CD4-positive, alpha-beta T cell treated with Interleukin-12 subunit alpha and Interleukin-12 subunit beta, for 1 hour (primary cell): ENCODE measurements around the gene UTP18.
A peak's percentile ranks its signal among the peaks of the same experiment; 100 is the strongest.
"Not testable (repeated sequence)": the region's sequence is repeated elsewhere in the genome, so short reads cannot be mapped to it uniquely, and the experiment has no call there.

Experiments used
- DNase-seq: peaks from one replicate; pipeline ENCODE4 v3.0.0-alpha.2; 2020

The UTP18 gene

DNA sequence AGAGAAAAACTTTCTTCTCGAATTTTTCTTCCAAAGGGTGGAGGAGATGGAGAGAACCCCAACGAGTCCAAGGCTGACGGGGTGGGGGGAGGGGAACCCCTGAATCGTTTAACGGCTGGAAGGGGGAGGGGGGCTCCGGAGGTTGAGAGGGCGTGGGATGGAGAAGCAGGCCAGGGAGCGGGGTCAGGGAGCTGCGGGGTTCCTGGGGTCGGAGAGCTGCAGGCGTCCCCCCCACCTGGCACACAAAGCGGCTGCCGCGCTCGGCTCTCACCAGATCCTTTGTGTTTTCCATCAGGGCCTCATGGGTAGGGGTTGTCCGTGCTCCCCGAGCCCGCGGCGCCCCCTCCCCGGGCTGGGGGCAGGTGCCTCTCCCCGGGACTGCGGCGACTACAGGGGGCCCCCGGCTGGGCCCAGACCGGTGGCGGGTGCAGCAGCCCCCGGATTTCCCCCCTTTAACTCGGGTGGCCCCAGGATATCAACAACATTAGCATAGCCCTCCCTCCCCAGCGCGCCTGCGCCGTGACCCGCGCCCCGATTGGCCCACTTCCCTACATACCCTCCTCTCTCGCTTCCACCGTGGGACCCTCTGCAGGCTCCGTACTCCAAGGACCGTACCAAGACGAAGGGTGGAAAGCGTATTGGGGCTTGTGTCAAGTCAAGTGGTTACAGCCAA, 646 bp upstream of the UTP18 start, which contains the start of gene MBTD1:
Gene MBTD1 (minus strand): TSS at position 486 of the 673 bp plus-strand sequence. CDS start 34,888 bp downstream, outside the sequence.
- peak; percentile 96 for DNase-seq

DNA sequence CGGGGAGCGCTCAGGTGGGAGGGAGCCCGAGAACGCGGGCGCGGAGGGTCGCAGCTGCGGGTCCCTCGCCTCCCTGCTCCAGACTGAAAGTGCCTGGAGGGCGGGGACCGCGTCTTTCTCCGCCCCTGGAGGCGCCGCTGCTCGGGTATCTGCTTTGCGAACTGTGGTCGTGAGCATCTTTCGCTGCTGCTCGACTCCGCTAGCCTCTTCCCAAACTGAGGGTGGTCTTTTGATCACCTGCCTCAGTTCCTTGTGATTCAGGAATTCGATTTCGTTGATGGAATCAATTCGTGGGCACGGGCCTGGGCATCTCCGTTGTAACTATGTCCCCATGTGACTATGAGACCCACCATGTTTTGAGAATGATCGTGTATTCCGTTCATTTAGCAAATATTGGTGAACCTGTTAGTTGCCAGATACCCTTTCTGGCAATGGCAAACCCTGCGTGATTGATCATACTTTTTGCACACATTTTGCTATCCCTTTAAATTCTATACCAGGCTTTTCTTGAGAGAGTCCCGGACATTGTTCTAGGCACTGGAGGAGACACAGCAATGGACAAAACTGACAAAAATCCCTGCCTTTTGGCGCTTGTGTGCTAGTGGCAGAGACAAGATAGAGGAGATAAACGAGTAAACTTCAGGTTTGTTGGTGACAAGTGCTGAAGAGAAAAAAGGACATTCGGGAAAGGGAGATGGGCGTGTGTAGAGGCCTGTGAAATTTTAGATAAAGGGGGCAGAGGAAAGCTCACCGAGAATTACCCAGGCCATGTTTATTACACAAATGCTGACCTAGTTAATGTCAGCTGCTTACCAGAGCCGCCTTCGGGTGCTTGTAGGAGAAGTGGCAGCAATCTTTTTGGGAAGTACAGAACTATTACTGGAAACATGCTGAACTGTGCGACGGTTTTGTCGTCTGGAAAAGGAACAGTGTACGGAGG, 948 bp downstream of the UTP18 start:
- DNase-seq = peak; percentile 1

DNA sequence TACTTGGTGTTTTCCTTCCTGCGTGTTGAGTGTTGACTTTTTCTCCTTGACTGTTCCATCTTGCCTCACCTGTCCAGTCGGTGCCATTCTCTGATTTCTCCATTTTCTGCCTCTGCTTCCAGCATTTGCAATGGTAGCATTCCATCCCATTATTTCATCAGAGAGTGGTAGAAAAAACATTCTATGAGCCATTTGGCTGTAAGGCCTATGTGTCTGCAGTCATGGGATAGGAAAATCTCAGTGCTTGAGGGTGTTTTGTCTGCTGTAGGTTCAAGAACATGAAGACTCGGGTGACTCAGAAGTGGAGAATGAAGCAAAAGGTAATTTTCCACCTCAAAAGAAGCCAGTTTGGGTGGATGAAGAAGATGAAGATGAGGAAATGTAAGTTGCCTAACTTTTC, 2.7 kb downstream of the UTP18 start:
- no peak for DNase-seq

DNA sequence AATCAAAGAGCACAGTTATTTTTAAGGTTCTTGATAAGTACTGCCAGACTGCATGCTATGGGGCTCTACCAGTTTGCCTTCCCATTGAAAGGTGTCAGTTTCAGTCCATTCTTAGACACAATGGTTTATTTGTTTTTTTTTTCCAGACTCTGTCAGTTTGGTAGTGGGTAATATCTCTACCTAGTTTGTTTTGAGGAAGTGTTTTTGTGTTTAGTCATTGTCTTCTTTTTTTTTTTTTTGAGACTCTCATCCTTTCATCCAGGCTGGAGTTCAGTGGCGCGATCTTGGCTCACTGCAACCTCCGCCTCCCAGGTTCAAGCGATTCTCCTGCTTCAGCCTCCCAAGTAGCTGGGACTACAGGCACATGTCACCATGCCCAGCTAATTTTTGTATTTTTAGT, 4.1 kb downstream of the UTP18 start:
- DNase-seq = not testable (repeated sequence)

DNA sequence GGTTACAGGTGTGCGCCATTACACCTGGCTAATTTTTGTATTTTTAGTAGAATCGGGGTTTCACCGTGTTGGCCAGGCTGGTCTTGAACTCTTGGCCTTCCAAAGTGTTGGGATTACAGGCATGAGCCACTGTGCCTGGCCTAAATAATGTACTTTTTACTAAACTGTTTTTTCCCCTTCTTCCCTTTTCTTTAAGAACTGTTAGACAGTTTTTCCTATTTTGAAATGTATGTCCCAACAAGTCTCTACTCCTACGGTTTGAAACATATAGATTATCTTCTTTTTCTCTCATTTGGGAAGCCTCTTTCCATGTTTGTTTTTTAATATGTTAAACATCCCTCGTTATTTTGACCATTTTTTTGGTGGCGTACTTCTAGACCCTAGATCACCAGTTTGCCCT, 9.6 kb downstream of the UTP18 start:
- no peak for DNase-seq

DNA sequence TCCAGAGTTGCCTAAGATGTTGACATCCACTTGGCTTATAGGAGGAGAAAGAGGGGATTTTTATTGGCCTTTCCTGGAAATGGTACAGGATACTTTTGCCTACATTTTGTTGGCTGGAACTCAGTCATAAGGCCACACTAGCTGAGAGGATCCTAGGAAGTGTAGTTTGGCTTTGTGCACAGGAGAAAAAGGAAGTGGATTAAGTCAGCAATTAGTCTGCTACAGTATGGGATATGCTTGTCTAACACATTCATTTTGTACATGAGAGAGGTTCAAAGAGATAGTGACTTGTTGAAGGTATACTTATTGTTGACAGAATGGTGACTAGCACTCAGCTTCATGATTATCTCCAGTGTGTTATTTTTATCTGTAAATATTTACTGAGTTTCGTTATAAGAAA, 10.3 kb downstream of the UTP18 start:
- no peak for DNase-seq

DNA sequence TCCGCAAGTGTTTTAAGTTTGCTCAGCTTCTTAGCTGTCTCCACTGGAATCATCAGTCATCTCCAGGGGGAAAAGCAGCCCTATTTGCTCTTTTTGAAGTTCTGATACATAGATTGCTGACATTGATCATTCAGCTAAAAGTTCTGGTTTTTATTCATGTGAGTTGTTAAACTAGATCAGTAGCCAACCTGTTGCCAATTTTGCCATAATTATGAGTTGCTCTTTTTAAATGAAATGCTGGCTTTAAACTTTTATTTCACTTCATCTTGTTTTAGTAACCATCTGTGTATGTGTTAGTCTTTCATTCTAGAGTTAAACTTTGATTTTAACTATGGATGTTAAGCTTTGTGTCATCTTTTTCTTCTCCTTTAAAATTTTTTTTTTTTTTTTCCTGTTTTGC, 12.5 kb downstream of the UTP18 start:
- no peak for DNase-seq

DNA sequence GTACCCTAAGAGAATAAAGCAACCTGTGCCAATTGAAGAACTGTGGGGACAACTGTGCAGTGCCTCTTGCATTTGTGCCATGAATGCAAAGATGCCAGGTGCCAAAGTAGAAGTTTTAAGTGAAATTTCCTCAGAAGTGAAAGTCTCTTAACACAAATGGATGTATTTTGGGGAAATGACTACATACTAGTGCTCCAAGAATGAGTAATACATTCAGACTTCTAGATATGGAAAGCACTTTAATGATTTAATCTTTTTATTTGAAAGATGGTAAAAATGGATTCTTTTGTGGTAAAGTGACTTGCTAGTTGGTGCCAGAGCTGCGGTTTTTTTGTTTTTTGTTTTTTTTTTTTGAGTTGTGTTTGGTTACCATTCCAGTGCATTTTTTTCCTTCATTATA, 15.0 kb downstream of the UTP18 start:
- DNase-seq = no peak

DNA sequence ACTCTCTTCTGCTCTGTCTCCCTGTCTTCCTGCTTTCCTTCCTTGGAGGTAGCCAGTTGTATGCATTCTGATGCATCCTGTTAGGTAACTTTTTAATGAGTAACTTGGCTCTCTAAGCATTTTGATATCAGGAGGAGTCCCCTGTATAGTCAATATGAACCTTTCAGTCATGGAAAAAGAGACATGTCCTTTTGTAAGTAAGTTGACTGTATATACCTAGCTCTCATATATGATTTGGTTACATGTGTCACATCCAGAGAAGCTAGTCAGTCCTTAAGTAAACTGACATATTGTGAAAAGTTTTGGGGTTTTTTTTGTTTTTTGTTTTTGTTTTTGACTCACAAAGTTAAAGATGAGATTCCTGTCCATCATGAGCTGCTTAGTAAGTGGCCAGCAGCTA, 18.8 kb downstream of the UTP18 start:
- no peak for DNase-seq

DNA sequence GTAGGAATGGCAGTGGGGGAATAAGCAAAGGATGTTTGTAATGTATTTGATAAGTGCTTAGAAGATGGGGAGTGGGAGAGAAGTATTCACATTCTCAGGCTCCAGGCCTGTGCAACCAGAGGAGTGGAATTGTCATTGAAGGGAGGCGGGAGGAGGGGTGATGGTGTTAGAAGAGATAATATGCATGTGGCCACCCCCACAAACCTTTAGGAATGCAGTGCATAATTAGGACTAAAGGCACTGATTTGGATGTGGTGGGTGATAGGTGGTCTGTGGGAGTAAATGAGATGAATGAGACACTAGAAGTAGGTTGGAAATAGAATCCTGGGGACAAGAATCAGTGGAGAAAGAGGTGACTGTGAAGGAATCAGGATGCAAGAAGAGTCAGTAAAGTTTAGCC, 27.1 kb downstream of the UTP18 start:
- DNase-seq = no peak

DNA sequence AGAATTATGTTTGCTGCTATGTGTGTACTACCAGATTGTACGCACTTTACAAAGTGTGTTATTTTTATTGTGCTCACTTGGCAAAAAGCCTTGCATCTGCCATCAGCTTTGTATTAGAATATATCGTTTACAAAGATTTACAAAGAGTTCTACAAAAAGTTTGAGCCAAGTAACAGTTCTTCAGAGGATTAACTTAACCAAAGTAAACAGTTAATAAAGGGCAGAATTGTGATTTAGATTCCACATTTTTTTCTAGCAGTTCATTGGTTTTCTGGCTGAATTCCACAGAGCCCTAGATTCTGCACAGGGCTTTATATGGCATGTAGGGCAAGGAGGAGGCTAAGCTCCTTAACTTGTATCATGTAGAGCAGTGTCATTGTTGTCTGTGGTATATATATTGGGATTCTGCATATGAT, 29.4 kb downstream of the UTP18 start:
- no peak for DNase-seq

DNA sequence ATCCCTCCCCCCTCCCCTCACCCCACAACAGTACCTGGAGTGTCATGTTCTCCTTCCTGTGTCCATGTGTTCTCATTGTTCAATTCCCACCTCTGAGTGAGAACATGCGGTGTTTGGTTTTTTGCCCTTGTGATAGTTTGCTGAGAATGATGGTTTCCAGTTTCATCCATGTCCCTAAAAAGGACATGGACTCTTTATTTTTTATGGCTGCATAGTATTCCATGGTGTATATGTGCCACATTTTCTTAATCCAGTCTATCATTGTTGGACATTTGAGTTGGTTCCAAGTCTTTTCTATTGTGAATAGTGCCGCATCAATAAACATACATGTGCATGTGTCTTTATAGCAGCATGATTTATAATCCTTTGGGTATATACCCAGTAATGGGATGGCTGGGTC, 34.0 kb downstream of the UTP18 start:
- DNase-seq = not testable (repeated sequence)

DNA sequence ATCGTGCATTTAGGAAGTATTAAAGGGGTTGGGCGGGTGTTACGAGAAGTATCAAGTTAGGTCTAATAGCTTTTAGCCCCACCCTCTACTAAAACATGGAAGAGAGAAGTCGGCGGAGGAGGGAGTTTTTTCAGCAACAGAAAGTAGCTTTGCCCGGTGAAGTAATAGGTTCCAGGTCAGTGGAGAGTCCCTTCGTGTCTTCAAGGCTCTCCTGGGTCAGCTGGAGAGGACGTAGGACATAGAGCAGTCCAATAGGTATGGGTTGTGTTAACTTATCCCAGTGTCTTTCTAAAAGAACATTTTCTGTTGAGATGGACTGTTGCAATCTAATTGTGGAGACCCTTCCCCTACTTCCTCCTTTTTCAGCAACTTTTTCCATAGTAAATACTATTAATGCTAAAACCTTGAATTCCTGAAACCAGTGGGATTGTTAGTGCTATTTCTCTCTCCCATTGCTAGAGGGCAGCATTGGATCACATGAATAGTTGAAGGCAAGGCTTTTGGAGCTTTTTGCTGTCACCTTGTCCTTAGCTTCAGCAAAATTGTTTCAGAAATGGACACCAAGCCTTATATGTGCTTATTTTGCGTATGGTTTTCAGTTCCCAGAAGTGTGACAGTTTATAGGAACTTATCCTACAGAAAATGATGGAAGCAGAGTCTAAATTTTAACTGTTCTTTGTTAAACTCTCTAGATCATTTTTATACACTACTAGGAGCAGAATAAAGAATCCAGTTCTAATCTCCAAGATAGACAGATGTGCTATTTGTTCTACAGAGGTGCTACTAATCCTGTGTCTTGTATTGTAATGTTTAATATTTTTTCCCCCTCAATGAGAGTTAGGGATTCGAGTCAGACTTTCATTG, 38.4 kb downstream of the UTP18 start:
- DNase-seq = peak; percentile 29

DNA sequence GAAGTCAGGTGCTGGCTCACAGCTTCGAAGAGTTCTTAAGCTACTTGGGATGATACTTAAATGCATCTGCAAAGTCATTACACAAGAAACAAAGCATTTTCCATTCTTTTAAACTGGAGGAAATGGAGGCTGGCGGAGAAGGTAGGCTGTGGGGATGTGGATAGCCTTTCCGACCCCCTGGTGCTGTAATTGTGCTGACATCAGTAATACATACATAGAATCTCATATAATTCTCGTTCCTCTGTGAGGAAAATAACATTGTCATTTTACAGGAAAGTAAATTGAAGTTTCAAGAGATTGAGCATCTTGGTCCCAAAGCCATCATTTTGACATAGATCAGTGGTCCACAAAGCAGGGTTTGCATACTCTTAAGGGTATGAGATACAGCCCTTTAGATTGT, 39.5 kb downstream of the UTP18 start:
- DNase-seq = no peak

DNA sequence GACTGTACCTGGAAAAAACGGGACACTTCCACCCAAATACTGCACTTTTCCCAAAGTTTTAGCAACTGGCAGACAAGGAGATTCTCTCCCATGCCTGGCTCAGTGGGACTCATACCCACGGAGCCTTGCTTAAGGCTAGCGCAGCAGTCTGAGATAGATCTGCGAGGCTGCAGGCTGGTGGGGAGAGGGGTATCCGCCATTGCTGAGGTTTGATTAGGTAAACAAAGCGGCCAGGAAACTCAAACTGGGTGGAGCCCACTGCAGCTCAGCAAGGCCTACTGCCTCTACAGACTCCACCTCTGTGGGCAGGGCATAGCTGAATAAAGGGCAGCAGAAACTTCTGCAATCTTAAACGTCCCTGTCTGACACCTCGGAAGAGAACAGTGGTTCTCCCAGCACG, 44.8 kb downstream of the UTP18 start:
- DNase-seq = no peak

DNA sequence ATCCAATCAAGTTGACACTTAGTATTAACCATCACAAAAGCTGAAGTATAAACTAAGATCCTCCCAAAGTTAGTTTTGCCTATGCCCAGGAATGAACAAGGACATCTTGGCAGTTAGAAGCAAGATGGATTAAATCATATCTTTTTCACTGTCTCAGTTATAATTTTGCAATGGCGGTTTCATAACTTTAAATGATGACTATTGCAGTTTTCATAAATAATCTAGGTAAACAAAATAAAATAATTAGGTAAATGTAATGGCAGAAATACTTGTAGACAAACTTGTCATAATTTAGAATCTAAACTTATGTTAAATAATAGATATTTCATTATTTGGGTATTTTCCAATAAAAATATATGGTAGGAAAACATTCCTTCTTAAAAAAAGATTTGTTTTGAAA, 51.7 kb downstream of the UTP18 start:
- DNase-seq = not testable (repeated sequence)

DNA sequence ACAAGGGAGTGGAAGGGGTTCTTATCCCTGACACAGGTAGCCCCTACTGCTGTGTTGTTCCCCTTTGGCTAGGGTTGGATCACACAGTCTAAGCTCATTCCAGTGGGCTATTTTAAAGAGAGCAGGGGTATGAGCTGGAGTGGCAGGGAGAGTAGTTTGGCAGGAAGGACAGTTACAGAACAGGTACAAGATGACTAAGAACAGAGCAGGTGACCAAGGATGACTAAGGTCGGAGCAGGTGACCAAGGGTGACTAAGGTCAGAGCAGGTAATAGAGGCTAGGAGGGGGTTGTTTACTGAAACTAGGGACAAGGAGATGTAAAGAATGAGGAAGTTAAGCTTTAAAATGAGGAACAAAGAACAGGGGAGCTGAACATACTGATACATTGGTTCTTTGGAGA, 58.8 kb downstream of the UTP18 start:
- DNase-seq = no peak

DNA sequence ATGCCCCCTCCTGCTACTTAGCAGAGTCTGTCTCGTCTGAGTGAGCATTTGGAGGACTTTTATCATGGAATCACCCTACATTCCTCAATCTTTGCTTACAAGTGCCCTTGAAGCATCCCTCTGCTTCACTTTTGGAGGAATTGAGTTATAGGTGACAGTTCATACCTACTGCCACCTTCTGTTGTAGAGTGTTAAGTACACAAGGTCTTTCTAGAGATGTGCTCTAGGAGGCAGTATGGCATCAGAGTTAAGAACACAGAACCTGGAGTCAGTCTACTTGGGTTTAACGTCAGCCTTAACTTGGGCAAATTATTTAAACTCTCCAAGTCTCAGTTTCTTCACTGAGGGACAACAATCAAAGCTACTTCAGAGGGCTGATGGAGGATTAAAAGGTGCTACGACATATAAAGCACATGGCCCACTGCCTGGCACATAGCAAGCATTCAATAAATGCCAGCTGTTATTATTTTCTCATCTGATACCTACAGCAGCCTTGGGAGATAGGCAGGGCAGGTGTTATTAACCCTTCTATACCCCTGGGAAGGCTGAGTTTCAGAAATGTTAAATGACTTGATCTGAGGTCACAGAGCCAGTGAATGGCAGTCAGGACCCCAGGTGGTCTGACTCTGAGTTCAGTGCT, 62.2 kb downstream of the UTP18 start:
- no peak for DNase-seq

DNA sequence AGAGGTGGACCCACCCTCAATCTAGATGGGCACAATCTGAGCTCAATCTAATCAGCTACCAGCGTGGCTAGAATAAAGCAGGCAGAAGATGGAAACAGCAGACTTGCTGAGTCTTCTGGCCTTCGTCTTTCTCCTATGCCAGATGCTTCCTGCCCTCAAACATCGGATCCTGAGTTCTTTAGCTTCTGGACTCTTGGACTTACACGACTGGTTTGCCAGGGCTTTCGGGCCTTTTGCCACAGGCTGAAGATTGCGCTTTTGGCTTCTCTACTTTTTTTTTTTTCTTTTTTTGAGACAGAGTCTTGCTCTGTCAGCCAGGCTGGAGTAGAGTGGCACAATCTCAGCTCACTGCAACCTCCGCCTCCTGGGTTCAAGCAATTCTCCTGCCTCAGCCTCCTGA, 65.1 kb downstream of the UTP18 start:
- DNase-seq = no peak

DNA sequence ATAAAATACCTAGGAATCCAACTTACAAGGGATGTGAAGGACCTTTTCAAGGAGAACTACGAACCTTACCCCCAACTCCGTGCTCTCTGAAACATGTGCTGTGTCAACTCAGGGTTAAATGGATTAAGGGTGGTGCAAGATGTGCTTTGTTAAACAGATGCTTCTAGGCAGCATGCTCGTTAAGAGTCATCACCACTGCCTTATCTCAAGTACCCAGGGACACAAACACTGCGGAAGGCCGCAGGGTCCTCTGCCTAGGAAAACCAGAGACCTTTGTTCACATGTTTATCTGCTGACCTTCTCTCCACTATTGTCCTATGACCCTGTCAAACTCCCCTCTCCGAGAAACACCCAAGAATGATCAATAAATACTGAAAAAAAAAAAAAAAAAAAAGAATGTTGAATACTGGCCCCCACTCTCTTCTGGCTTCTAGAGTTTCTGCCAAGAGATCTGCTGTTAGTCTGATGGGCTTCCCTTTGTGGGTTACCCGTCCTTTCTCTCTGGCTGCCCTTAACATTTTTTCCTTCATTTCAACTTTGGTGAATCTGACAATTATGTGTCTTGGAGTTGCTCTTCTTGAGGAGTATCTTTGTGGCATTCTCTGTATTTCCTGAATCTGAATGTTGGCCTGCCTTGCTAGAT, 70.6 kb downstream of the UTP18 start:
- not testable (repeated sequence) for DNase-seq

DNA sequence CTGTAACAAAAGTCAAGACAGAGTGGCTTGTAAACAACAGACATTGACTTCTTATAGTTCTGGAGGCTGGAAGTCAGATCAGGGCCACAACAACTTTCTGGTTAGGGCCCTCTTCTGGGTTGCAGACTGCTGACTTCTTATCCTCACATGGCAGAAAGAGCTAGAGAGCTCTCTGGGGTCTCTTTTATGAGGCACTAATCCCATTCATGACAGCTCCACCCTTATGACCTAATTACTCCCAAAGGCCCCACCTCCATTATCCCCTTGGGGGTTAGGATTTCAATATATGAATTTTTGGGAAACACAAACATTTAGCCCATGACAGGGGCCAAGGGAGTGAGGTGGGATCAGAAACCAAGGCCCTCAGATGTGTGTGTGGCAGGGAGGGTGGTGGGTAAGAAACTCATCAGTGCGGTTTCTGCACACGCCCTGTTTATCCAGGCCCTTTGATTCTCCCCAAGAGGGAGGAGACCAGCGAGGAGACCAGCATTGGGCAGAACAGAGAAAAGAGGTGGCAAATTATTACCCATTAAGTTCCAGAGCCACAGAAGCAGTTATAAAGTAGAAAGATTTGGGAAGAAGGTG, 74.8 kb downstream of the UTP18 start:
- no peak for DNase-seq
